GM21737 (cell line): ENCODE data around the gene ZNF442.
"Not testable (repeated sequence)": the region's sequence is repeated elsewhere in the genome, so short reads cannot be mapped to it uniquely, and the experiment has no call there.

Experiments
- ATAC-seq: cut with Tn5 transposase; IDR thresholded peaks from one replicate; pipeline ENCODE4 v1.9.1; 2021; ENCODE audit warnings: mild to moderate bottlenecking, moderate library complexity; ENCODE audit not compliant: unreplicated experiment

Gene ZNF442

DNA sequence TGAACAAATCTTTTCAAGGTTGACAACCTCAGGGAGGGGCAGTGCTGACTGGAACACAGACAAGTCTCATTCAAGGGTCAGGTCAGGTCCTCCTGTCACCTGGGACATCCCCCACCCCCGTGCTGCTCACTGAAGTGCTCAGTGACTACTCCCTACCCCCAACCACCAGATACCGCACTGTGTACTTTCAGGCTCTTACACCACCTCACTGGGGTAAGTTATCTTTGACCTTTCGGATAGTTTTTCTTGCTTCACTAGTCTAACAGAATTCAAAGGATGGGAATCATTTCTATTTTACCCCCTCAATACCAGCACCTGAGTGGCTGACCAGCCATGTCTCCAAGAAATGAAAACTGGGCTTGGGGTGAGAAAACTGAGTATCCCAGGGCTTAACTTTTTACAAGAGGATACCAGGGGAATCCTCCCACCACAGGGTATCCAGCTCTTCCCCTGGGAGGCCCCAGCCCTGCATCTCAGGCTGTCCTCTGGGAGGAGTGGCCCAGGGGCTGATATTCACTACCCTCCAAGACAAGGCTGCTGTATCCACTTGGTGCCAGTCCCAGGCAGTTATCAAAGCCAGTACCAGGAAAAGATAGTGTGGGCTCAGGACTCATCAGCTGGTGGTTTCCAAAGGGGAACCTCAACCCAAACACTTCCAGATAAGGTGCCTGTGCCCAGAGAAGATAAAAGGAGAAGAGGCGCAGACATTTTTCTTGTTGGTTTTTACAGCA is 34.1 kb downstream of the ZNF442 start:
- no peak for ATAC-seq

DNA sequence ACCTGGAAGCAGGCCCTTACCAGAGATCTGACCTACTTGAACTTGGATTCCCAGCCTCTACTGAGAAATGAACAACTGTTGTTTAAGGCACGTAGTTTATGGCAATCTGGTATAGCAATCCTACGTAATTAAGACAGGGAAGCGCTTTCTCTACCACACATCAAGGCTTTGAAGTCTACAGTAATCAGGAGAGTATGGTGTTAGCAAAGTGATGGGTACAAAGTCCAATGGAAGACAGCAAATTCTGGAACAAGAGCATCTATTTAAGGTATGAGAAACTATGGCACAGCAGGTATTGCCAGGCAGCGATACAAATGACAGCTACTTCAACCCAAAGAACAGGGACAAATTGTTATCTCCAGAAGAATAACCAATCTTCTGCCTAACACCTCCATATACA is 35.1 kb downstream of the ZNF442 start:
- no peak for ATAC-seq

DNA sequence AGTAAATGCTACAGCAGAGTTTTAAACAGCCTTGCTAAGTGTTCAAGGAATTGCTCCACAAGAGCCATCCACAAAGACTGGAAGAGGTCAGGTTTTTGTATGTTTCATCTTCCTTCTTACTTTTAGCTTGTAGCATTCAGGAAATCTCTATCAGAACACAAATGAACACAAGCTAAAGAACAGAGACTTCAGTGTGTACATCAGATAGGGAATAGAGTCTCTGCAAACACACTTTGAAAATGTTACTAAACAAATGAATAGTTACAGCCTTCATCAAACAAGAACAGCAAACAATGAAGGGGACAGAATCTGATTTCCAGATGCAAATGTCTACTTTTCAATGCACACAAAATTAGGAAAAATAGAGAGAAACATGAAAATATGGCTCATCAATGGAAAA is 39.8 kb downstream of the ZNF442 start:
- no peak for ATAC-seq

DNA sequence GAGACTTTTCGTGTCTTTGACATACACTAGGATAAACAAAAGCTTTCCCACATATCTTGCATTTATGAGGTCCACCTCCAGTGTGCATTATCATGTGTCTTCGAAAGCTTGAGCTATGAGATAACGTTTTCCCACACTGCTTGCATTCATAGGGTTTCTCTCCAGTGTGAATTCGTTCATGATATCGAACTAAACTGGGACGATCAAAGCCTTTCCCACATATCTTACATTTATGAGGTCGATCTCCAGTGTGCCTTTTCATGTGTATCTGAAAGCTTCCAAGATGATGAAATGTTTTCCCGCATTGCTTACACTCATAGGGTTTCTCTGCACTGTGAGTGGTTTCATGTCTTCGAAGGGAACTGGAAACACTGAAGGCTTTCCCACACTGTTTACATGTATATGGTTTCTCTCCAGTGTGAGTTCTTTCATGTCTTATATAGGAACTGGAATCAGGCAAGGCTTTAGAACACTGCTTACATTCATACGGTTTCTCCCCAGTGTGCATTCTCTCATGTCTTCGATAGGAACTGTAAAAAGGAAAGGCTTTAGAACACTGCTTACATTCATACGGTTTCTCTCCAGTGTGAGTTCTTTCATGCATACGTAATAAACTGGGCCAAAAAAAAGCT is 46.6 kb downstream of the ZNF442 start:
- no peak for ATAC-seq

DNA sequence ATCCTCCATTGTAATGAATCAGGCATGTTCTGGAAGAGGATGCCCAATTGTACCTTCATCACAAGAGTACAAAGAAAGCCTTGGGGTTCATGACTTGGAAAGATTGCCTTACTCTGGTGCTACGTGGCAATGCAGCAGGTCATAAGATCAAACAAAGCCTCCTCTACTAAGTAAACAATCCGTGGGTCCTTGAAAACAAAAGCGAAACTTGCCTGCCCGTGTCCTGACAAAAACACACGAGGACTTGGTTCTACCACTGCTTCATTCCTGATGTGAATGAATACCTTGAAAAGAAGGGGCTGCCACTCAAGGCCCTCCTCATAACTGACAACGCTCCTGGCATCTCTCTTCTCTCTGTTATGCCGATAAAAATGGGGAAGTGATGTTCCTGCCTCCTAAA is 50.9 kb downstream of the ZNF442 start:
- no peak for ATAC-seq

DNA sequence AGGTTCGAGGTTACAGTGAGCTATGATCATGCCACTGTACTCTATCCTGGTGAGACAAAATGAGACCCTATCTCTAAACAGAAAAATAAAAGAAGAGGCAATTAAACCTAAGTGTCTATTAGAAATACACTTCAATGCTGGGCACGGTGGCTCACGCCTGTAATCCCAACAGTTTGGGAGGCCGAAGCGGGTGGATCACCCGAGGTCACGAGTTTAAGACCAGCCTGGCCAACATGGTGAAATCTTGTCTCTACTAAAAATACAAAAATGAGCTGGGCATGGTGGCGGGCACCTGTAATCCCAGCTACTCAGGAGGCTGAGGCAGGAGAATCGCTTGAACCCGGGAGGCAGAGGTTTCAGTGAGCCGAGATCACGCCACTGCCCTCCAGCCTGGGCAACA is 56.6 kb downstream of the ZNF442 start:
- not testable (repeated sequence) for ATAC-seq
